Measurements from ENCODE around the gene IL1RAPL2. TPM values are rescaled to one million over a fixed set of nuclear protein-coding genes. Genes with fewer than 3 reads are reported as not detected.
"Not testable (repeated sequence)": the region's sequence is repeated elsewhere in the genome, so short reads cannot be mapped to it uniquely, and the experiment has no call there.

The IL1RAPL2 gene
- total RNA-seq, 1 donor from 2014 or later = 1.0 TPM

- Histone ChIP-seq H3K36me3 (ENCODE audit: control insufficient read depth in 3 of 3, insufficient read depth in 3 of 3, low read length in 3 of 3) (no peaks in the 10 kb centered on the region), H3K9ac (ENCODE audit: low read depth in 1 of 3, low read length in 3 of 3) (no peak overlapping the region), H3K27ac (ENCODE audit: low read depth, low read length) (no peak overlapping the region), H3K4me3 (ENCODE audit: low read length in 3 of 3) (no peak overlapping the region), H3K9me3 (ENCODE audit: control insufficient read depth in 3 of 3, low read length in 3 of 3) (peaks cover 0 to 4% (median 0%) of the 10 kb centered on the region in 3 donors), H3K27me3 (ENCODE audit: control insufficient read depth in 3 of 3, insufficient read depth in 3 of 3, low read length in 3 of 3) (no peaks in the 10 kb centered on the region), H3K4me1 (ENCODE audit: control insufficient read depth in 3 of 3, insufficient read depth in 3 of 3, low read length in 3 of 3) (no peaks in the 10 kb centered on the region)
Observed at GRCh38 chrX:104669063-104669462, 103.1 kb downstream of the IL1RAPL2 start.

DNA sequence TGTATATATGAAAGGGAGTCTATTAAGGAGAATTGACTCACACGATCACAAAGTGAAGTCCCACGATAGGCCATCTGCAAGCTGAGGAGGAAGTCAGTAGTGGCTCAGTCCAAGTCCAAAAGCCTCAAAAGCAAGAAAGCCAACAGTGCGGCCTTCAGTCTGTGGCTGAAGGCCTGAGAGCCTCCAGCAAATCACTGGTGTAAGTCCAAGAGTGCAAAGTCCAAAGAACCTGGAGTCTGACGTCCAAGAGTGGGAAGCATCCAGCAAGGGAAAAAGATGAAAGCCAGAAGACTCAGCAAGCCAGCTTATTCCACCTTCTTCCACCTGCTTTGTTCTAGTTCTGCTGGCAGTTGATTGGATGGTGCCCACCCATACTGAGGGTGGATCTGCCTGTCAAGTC is 104.1 kb downstream of the IL1RAPL2 start:
- no peak overlapping the region for H3K9ac ChIP-seq (ENCODE audit: low read depth in 1 of 3, low read length in 3 of 3)
- H3K4me3 ChIP-seq (ENCODE audit: low read length in 3 of 3) = no peak overlapping the region
- peaks cover 0 to 4% (median 0%) of the 10 kb centered on the region in 3 donors for H3K9me3 ChIP-seq (ENCODE audit: control insufficient read depth in 3 of 3, low read length in 3 of 3)
- no peaks in the 10 kb centered on the region for H3K4me1 ChIP-seq (ENCODE audit: control insufficient read depth in 3 of 3, insufficient read depth in 3 of 3, low read length in 3 of 3)
- no peak overlapping the region for H3K27ac ChIP-seq (ENCODE audit: low read depth, low read length)
- H3K27me3 ChIP-seq (ENCODE audit: control insufficient read depth in 3 of 3, insufficient read depth in 3 of 3, low read length in 3 of 3) = no peaks in the 10 kb centered on the region
- no peaks in the 10 kb centered on the region for H3K36me3 ChIP-seq (ENCODE audit: control insufficient read depth in 3 of 3, insufficient read depth in 3 of 3, low read length in 3 of 3)

GRCh38 chrX:104677517-104677916 is 111.5 kb downstream of the IL1RAPL2 start:
- H3K4me3 ChIP-seq (ENCODE audit: low read length in 3 of 3); H3K36me3 ChIP-seq (ENCODE audit: control insufficient read depth in 3 of 3, insufficient read depth in 3 of 3, low read length in 3 of 3); H3K9me3 ChIP-seq (ENCODE audit: control insufficient read depth in 3 of 3, low read length in 3 of 3); H3K9ac ChIP-seq (ENCODE audit: low read depth in 1 of 3, low read length in 3 of 3); H3K4me1 ChIP-seq (ENCODE audit: control insufficient read depth in 3 of 3, insufficient read depth in 3 of 3, low read length in 3 of 3); H3K27ac ChIP-seq (ENCODE audit: low read depth, low read length); H3K27me3 ChIP-seq (ENCODE audit: control insufficient read depth in 3 of 3, insufficient read depth in 3 of 3, low read length in 3 of 3): not testable (repeated sequence)

GRCh38 chrX:104679175-104679574 is 113.2 kb downstream of the IL1RAPL2 start:
- Histone ChIP-seq H3K27ac (ENCODE audit: low read depth, low read length) (no peak overlapping the region), H3K27me3 (ENCODE audit: control insufficient read depth in 3 of 3, insufficient read depth in 3 of 3, low read length in 3 of 3) (no peaks in the 10 kb centered on the region), H3K36me3 (ENCODE audit: control insufficient read depth in 3 of 3, insufficient read depth in 3 of 3, low read length in 3 of 3) (no peaks in the 10 kb centered on the region), H3K9me3 (ENCODE audit: control insufficient read depth in 3 of 3, low read length in 3 of 3) (no peaks in the 10 kb centered on the region), H3K9ac (ENCODE audit: low read depth in 1 of 3, low read length in 3 of 3) (no peak overlapping the region), H3K4me3 (ENCODE audit: low read length in 3 of 3) (no peak overlapping the region), H3K4me1 (ENCODE audit: control insufficient read depth in 3 of 3, insufficient read depth in 3 of 3, low read length in 3 of 3) (no peaks in the 10 kb centered on the region)

GRCh38 chrX:104681214-104681613 is 115.2 kb downstream of the IL1RAPL2 start:
- H3K4me3 ChIP-seq (ENCODE audit: low read length in 3 of 3) = no peak overlapping the region

GRCh38 chrX:104684077-104684476 is 118.1 kb downstream of the IL1RAPL2 start:
- Histone ChIP-seq H3K36me3 (ENCODE audit: control insufficient read depth in 3 of 3, insufficient read depth in 3 of 3, low read length in 3 of 3) (no peaks in the 10 kb centered on the region), H3K27me3 (ENCODE audit: control insufficient read depth in 3 of 3, insufficient read depth in 3 of 3, low read length in 3 of 3) (no peaks in the 10 kb centered on the region), H3K27ac (ENCODE audit: low read depth, low read length) (no peak overlapping the region), H3K4me3 (ENCODE audit: low read length in 3 of 3) (no peak overlapping the region), H3K4me1 (ENCODE audit: control insufficient read depth in 3 of 3, insufficient read depth in 3 of 3, low read length in 3 of 3) (no peaks in the 10 kb centered on the region), H3K9me3 (ENCODE audit: control insufficient read depth in 3 of 3, low read length in 3 of 3) (no peaks in the 10 kb centered on the region), H3K9ac (ENCODE audit: low read depth in 1 of 3, low read length in 3 of 3) (no peak overlapping the region)

More at GRCh38 chrX:104681214-104681613, 115.2 kb downstream of the IL1RAPL2 start:
- Histone ChIP-seq H3K27me3 (ENCODE audit: control insufficient read depth in 3 of 3, insufficient read depth in 3 of 3, low read length in 3 of 3) (no peaks in the 10 kb centered on the region), H3K9ac (ENCODE audit: low read depth in 1 of 3, low read length in 3 of 3) (no peak overlapping the region), H3K36me3 (ENCODE audit: control insufficient read depth in 3 of 3, insufficient read depth in 3 of 3, low read length in 3 of 3) (no peaks in the 10 kb centered on the region), H3K27ac (ENCODE audit: low read depth, low read length) (no peak overlapping the region), H3K9me3 (ENCODE audit: control insufficient read depth in 3 of 3, low read length in 3 of 3) (no peaks in the 10 kb centered on the region), H3K4me1 (ENCODE audit: control insufficient read depth in 3 of 3, insufficient read depth in 3 of 3, low read length in 3 of 3) (no peaks in the 10 kb centered on the region)

DNA sequence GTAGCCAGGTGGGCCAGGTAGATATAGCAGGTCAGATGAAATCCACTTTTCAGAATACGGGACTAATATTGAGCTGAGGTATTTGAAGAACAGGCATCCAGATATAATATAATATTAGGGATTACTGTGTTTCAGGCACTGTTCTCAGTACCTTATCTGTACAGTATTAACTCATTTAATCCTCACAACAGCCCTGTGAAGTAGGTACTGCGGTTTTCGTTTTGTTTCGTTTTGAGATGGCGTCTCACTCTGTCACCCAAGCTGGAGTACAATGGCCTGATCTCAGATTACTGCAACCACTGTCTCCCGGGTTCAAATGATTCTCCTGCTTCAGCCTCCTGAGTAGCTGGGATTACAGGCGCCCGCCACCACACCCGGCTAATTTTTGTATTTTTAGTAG is 129.6 kb downstream of the IL1RAPL2 start:
- Histone ChIP-seq H3K4me1 (ENCODE audit: control insufficient read depth in 3 of 3, insufficient read depth in 3 of 3, low read length in 3 of 3) (no peaks in the 10 kb centered on the region), H3K9ac (ENCODE audit: low read depth in 1 of 3, low read length in 3 of 3) (no peak overlapping the region), H3K27ac (ENCODE audit: low read depth, low read length) (no peak overlapping the region), H3K36me3 (ENCODE audit: control insufficient read depth in 3 of 3, insufficient read depth in 3 of 3, low read length in 3 of 3) (no peaks in the 10 kb centered on the region), H3K9me3 (ENCODE audit: control insufficient read depth in 3 of 3, low read length in 3 of 3) (no peaks in the 10 kb centered on the region), H3K4me3 (ENCODE audit: low read length in 3 of 3) (no peak overlapping the region), H3K27me3 (ENCODE audit: control insufficient read depth in 3 of 3, insufficient read depth in 3 of 3, low read length in 3 of 3) (no peaks in the 10 kb centered on the region)

- no peak overlapping the region for H3K9ac ChIP-seq (ENCODE audit: low read depth in 1 of 3, low read length in 3 of 3)
- no peak overlapping the region for H3K27ac ChIP-seq (ENCODE audit: low read depth, low read length)
- no peaks in the 10 kb centered on the region for H3K36me3 ChIP-seq (ENCODE audit: control insufficient read depth in 3 of 3, insufficient read depth in 3 of 3, low read length in 3 of 3)
- no peaks in the 10 kb centered on the region for H3K4me1 ChIP-seq (ENCODE audit: control insufficient read depth in 3 of 3, insufficient read depth in 3 of 3, low read length in 3 of 3)
- no peak overlapping the region for H3K4me3 ChIP-seq (ENCODE audit: low read length in 3 of 3)
- H3K27me3 ChIP-seq (ENCODE audit: control insufficient read depth in 3 of 3, insufficient read depth in 3 of 3, low read length in 3 of 3) = no peaks in the 10 kb centered on the region
- H3K9me3 ChIP-seq (ENCODE audit: control insufficient read depth in 3 of 3, low read length in 3 of 3) = no peaks in the 10 kb centered on the region
Observed at GRCh38 chrX:104696667-104697066, 130.7 kb downstream of the IL1RAPL2 start.

DNA sequence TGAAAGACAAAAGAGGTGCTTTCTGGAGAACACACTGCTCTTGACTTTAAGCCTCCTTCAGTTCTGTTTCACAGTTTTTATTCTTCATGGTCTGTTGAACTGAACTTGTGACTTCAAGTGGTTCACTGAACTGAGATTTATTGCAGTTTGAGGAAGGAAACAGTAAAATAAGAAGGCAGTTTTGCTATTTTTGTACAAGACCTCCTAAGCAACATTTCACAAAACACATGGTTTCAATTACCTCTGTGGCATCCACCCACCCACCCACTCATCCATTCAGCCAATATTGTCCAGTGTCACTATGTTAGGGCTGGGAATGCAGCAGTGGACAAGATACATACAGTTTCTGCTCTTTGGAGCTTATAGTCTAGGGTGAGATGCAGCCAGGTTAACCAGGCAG is 131.3 kb downstream of the IL1RAPL2 start:
- Histone ChIP-seq H3K27me3 (ENCODE audit: control insufficient read depth in 3 of 3, insufficient read depth in 3 of 3, low read length in 3 of 3) (no peaks in the 10 kb centered on the region), H3K4me3 (ENCODE audit: low read length in 3 of 3) (no peak overlapping the region), H3K4me1 (ENCODE audit: control insufficient read depth in 3 of 3, insufficient read depth in 3 of 3, low read length in 3 of 3) (no peaks in the 10 kb centered on the region), H3K9ac (ENCODE audit: low read depth in 1 of 3, low read length in 3 of 3) (no peak overlapping the region), H3K9me3 (ENCODE audit: control insufficient read depth in 3 of 3, low read length in 3 of 3) (no peaks in the 10 kb centered on the region), H3K36me3 (ENCODE audit: control insufficient read depth in 3 of 3, insufficient read depth in 3 of 3, low read length in 3 of 3) (no peaks in the 10 kb centered on the region), H3K27ac (ENCODE audit: low read depth, low read length) (no peak overlapping the region)

- no peaks in the 10 kb centered on the region for H3K27me3 ChIP-seq (ENCODE audit: control insufficient read depth in 3 of 3, insufficient read depth in 3 of 3, low read length in 3 of 3)
- no peak overlapping the region for H3K27ac ChIP-seq (ENCODE audit: low read depth, low read length)
- H3K4me3 ChIP-seq (ENCODE audit: low read length in 3 of 3) = no peak overlapping the region
- no peaks in the 10 kb centered on the region for H3K36me3 ChIP-seq (ENCODE audit: control insufficient read depth in 3 of 3, insufficient read depth in 3 of 3, low read length in 3 of 3)
- H3K4me1 ChIP-seq (ENCODE audit: control insufficient read depth in 3 of 3, insufficient read depth in 3 of 3, low read length in 3 of 3) = no peaks in the 10 kb centered on the region
- no peaks in the 10 kb centered on the region for H3K9me3 ChIP-seq (ENCODE audit: control insufficient read depth in 3 of 3, low read length in 3 of 3)
- H3K9ac ChIP-seq (ENCODE audit: low read depth in 1 of 3, low read length in 3 of 3) = no peak overlapping the region
Observed at GRCh38 chrX:104707042-104707441, 141.0 kb downstream of the IL1RAPL2 start.

GRCh38 chrX:104707572-104707971 is 141.6 kb downstream of the IL1RAPL2 start:
- H3K4me1 ChIP-seq (ENCODE audit: control insufficient read depth in 3 of 3, insufficient read depth in 3 of 3, low read length in 3 of 3) = no peaks in the 10 kb centered on the region
- no peaks in the 10 kb centered on the region for H3K36me3 ChIP-seq (ENCODE audit: control insufficient read depth in 3 of 3, insufficient read depth in 3 of 3, low read length in 3 of 3)
- H3K4me3 ChIP-seq (ENCODE audit: low read length in 3 of 3) = no peak overlapping the region
- no peaks in the 10 kb centered on the region for H3K27me3 ChIP-seq (ENCODE audit: control insufficient read depth in 3 of 3, insufficient read depth in 3 of 3, low read length in 3 of 3)
- H3K27ac ChIP-seq (ENCODE audit: low read depth, low read length) = no peak overlapping the region
- H3K9ac ChIP-seq (ENCODE audit: low read depth in 1 of 3, low read length in 3 of 3) = no peak overlapping the region
- H3K9me3 ChIP-seq (ENCODE audit: control insufficient read depth in 3 of 3, low read length in 3 of 3) = no peaks in the 10 kb centered on the region

Measured in skeletal muscle tissue (tissue), 4 donors.